Left lobe of liver (tissue), 2 donors: ENCODE data around the gene HCK. TPM values are rescaled to one million over a fixed set of nuclear protein-coding genes. Genes with fewer than 3 reads are reported as not detected.
A peak's percentile ranks its signal among the peaks of the same experiment; 100 is the strongest.

Experiments used
- ATAC-seq: fragments of 200-7000 bp; cut with Tn5 transposase; one replicate; pipeline ENCODE4 v1.9.1; 2020; ENCODE audit warnings: mild to moderate bottlenecking, moderate library complexity
- DNase-seq: peaks from one replicate; pipeline ENCODE4 v3.0.0-alpha.2; 2020; ENCODE audit warnings: low spot score
- total RNA-seq: library from RNA; stranded (reverse); gene quantifications from one replicate; pipeline ENCODE4 v1.2.1, GENCODE V29; 2021
- donor health status: DM: no; HTN: no; CAD: no; lungs with moderate emphysema.
- donor health status: DM: no; HTN: yes; CAD: no.

HCK gene
- total RNA-seq, 1 donor from 2014 or later, result 3.7 TPM

DNA sequence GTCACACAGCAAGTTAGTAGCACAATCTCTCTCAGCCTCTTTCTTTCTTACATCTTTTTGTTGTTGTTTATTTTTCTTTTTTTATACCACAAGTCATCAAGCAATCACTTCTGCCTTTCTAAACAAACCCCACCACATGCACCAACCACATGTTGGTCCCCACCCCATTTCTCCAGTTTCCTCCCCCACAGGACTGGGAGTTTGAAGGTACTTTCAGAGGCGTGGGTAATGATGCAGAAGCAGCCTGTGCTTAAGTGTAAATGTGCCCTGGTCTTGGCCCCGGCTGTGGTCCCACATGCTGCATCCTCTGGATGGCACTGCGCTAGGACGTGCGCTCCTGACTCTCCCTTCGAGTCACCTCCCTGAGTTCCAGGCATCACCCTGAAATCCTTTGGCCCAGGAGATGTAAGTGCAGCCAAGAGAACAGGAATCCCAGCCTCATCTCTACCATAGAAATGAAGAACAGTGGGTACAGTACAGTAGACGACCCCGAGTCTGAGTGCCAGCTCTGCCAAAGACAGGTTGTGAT is 5.7 kb downstream of the HCK start:
- DNase-seq (no peak), ATAC-seq (no peak)

- no peak for DNase-seq
- no peak for ATAC-seq
Measured at GRCh38 chr20:32059189-32059588, 7.1 kb downstream of the HCK start.

GRCh38 chr20:32062776-32063170 is 10.7 kb downstream of the HCK start:
- DNase-seq, result peak; percentile 54
- ATAC-seq, result peak; percentile 54

- ATAC-seq (no peak), DNase-seq (no peak)
Measured at GRCh38 chr20:32063695-32064094, 11.7 kb downstream of the HCK start.

DNA sequence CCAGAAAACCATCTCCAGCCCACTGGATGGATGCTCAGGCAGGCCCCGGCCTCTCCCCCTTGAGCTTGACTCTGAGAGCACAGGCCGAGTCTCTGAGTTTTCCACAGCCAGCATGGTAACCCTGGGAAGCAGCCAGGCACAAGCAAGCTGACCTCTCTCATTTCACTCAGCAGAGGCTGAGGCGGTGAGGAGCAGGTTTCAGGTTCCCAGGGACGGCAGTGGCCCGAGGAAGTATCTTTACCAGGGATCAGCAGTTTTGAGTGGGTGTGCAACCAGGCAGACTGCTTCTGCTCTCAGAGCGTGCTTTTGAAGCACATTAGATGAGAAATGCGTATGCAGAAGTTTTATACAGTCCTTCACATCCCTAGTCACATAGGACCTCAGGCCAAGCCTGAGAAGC is 12.6 kb downstream of the HCK start:
- peak; percentile 34 for ATAC-seq
- no peak for DNase-seq

GRCh38 chr20:32067234-32067821 is 15.3 kb downstream of the HCK start:
- DNase-seq (no peak), ATAC-seq (no peak)

GRCh38 chr20:32068174-32068573 is 16.1 kb downstream of the HCK start:
- DNase-seq (no peak), ATAC-seq (no peak)

GRCh38 chr20:32069711-32070110 is 17.7 kb downstream of the HCK start:
- DNase-seq (no peak), ATAC-seq (no peak)

- ATAC-seq, result no peak
- DNase-seq, result no peak
Measured at GRCh38 chr20:32070282-32070681, 18.2 kb downstream of the HCK start.

GRCh38 chr20:32070690-32071213 is 18.7 kb downstream of the HCK start:
- DNase-seq (no peak), ATAC-seq (no peak)

GRCh38 chr20:32071395-32072167 is 19.5 kb downstream of the HCK start:
- DNase-seq (no peak), ATAC-seq (no peak)

DNA sequence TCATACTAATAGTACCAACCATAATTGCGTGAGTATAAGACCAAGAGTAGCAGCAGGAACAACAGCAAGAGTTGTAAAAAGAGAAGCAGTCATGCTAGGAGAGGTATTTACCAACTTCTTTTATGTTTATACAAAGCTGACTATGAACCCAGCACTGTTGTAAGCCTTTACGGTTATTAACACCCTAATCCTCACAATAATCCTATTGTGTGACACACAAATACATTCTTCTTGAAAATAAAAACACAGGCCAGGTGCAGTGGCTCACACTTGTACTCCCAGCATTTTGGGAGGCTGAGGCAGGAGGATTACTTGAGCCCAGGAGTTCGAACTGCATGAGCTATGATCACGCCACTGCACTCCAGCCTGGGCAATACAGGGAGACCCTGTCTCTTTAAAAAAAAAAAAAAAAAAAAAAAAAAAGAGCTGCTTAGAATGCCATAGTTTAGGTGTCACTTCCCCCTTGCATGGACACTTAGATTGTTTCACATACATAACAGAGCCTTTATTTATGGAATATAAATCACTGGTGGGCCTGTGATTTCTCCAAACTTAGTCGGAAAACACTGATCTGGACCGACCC is 20.2 kb downstream of the HCK start:
- DNase-seq, result no peak
- no peak for ATAC-seq

GRCh38 chr20:32075534-32075933 is 23.5 kb downstream of the HCK start:
- no peak for ATAC-seq
- DNase-seq, result no peak

DNA sequence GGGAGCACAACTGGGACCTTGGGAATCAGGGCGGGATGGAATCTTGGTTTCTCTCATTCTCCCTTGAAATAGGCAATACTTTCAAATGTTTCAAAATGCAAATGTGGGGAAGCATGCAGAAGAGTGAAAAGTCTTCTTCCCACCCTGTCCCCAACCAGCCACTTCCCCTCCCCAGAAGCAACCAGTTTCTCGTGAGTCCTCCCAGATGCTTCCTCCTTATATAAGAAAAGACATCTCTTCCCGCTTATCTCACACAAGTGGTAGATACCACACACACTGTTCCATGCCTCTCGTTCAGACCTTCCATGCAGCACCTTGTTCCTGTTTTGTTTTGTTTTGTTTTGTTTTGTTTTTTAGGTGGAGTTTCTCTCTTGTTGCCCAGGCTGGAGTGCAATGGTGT is 25.1 kb downstream of the HCK start:
- ATAC-seq (no peak), DNase-seq (no peak)

DNA sequence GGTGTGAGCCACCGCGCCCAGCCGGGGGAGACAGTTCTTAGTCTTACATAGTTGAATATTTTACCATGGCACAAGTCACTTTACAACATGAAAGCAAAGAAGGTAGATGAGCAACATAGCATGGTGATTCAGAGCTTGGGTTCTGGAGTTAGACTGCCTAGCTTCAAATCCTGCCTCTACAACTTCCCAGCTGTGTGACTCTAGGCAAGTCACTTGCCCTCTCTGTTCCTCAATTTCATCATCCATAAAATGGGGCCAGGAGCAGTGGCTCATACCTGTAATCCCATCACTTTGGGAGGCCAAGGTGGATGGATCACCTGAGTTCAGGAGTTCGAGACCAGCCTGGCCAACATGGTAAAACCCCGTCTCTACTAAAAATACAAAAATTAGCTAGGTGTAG is 26.3 kb downstream of the HCK start:
- DNase-seq (no peak), ATAC-seq (no peak)

DNA sequence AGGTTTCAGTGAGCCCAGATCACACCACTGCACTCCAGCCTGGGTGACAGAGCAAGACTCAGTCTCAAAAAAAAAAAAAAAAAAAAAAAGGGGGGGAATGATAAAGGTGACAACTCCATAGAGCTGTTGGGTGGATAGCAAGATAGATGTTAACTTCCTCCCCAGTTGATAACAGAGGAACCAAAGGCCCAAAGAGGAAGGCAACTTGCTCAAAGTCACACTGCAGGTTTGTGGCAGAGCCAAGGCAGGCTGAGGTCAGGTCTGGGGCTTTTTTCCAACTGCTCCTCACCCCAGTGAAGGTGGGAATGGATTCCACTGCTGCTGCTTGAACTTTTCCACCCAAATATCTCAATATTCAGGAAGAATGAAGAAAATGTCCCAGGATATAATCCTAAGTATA is 26.7 kb downstream of the HCK start:
- DNase-seq, result no peak
- no peak for ATAC-seq

GRCh38 chr20:32079655-32080109 is 27.6 kb downstream of the HCK start:
- ATAC-seq, result no peak
- DNase-seq, result no peak

DNA sequence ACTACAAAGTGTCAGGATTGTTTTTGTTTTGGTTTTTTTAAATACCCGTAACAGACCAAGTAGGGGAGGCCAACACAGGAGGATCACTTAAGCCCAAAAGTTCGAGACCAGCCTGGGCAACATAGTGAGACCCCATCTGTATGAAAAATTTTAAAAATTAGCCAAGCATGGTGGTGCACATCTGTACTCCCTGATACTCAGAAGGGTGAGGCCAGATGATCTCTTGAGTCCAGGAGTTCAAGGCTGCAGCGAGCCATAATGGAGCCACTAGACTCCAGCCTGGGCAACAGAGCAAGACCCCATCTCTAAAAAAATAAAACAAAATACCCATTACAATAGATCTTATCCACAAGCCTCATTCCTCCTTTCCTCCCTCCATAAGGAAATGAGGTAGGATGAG is 28.7 kb downstream of the HCK start:
- DNase-seq, result no peak
- no peak for ATAC-seq

DNA sequence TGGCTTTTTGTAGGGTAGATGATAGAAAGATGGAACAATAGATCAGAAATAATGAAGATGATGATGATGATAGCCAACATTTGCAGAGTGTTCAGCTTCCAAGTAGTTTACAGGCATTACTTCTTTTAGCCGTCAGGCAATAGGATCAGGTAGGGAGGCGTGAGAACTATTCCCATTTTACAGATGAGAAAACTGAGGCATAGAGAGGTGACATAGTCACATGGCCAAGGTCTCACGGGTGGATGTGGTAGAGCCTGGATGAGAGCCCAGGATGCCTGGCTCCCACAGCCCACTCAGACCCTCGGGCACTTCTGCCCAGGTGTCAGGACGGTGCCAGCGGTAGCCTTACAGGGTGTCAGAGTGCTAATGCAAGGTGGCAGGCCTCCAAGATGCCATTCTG is 31.4 kb downstream of the HCK start:
- ATAC-seq (no peak), DNase-seq (no peak)

DNA sequence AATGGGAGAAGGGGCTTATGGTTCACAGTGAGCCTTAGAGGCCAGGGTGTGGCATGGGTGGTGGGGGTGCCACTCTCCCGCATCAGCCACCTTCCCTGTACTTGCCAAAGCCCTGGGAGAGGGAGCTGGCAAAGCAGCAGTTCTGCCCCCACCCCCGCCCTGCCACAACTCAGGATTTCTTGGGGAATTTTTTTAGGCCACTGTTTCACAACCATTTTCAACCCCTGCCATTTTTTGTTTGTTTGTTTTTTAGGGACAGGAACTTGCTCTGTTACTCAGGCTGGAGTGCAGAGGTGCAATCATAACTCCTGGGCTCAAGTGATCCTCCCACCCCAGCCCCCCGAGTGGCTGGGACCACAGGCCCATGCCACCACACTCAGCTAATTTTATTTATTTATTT is 35.0 kb downstream of the HCK start:
- DNase-seq (no peak), ATAC-seq (peak; percentile 29)

DNA sequence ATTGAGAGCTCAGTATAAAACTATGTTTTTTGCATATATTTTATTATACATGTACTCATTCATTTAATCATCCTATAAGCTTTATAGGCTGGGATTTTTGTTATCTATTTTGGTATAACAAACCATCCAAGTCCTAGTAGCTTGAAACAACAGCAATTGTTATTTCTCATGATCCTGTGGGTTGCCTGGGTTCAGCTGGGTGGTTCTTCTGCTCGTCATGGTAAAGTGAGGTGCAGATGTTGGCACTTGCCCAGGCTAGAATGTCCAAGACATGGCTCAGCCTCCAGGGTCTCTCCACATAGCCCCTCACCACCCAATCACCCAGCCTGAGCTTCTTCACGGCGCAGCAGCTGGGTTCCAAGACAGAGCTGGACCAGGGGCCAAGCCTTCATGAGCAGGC is 36.7 kb downstream of the HCK start:
- DNase-seq (no peak), ATAC-seq (no peak)
